Measurements from ENCODE around the gene CCNL2.

DNA sequence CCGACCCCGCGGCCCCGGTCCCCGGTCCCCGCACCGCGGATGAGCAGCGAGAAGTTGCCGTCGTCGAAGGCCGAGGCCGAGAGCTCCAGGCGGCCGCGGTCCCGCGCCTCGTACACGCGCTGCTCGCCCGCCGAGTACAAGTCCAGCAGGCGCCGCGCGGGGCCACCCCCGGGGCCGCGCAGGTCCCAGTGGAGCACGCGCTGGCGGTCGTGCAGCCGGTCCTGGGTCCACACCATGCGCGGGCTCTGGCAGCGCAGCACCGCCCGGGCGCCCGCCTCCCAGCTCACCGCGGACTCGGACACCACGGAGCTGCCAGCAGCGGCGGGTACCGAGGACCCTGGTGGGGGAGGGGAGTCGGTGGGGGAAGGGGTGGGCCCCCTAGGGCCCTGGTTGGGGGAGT, 43.7 kb downstream of the CCNL2 start:
- TF ChIP-seq SP1 (IDR thresholded peaks at IDR 0.05) (no peak), RXRA (IDR thresholded peaks at IDR 0.05) (no peak), FOXA1 (IDR thresholded peaks at IDR 0.05) (no peak), GABPA (IDR thresholded peaks at IDR 0.05 in 1 of 2, conservative IDR thresholded peaks at IDR 0.05 in 1 of 2) (no peak), YY1 (IDR thresholded peaks at IDR 0.05) (no peak), RAD21 (IDR thresholded peaks at IDR 0.05) (no peak), TAF1 (conservative IDR thresholded peaks at IDR 0.05) (no peak), EGR1 (IDR thresholded peaks at IDR 0.05; ENCODE audit: low read depth in 2 of 2) (no peak)
- TF ChIP-seq, protein P1, sequence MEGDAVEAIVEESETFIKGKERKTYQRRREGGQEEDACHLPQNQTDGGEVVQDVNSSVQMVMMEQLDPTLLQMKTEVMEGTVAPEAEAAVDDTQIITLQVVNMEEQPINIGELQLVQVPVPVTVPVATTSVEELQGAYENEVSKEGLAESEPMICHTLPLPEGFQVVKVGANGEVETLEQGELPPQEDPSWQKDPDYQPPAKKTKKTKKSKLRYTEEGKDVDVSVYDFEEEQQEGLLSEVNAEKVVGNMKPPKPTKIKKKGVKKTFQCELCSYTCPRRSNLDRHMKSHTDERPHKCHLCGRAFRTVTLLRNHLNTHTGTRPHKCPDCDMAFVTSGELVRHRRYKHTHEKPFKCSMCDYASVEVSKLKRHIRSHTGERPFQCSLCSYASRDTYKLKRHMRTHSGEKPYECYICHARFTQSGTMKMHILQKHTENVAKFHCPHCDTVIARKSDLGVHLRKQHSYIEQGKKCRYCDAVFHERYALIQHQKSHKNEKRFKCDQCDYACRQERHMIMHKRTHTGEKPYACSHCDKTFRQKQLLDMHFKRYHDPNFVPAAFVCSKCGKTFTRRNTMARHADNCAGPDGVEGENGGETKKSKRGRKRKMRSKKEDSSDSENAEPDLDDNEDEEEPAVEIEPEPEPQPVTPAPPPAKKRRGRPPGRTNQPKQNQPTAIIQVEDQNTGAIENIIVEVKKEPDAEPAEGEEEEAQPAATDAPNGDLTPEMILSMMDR (IDR thresholded peaks at IDR 0.05; ENCODE audit: low read depth, low read length, missing input control) = no peak
- TF ChIP-seq, protein P2, sequence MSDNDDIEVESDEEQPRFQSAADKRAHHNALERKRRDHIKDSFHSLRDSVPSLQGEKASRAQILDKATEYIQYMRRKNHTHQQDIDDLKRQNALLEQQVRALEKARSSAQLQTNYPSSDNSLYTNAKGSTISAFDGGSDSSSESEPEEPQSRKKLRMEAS (IDR thresholded peaks at IDR 0.05) = no peak
- TF ChIP-seq, protein P3, sequence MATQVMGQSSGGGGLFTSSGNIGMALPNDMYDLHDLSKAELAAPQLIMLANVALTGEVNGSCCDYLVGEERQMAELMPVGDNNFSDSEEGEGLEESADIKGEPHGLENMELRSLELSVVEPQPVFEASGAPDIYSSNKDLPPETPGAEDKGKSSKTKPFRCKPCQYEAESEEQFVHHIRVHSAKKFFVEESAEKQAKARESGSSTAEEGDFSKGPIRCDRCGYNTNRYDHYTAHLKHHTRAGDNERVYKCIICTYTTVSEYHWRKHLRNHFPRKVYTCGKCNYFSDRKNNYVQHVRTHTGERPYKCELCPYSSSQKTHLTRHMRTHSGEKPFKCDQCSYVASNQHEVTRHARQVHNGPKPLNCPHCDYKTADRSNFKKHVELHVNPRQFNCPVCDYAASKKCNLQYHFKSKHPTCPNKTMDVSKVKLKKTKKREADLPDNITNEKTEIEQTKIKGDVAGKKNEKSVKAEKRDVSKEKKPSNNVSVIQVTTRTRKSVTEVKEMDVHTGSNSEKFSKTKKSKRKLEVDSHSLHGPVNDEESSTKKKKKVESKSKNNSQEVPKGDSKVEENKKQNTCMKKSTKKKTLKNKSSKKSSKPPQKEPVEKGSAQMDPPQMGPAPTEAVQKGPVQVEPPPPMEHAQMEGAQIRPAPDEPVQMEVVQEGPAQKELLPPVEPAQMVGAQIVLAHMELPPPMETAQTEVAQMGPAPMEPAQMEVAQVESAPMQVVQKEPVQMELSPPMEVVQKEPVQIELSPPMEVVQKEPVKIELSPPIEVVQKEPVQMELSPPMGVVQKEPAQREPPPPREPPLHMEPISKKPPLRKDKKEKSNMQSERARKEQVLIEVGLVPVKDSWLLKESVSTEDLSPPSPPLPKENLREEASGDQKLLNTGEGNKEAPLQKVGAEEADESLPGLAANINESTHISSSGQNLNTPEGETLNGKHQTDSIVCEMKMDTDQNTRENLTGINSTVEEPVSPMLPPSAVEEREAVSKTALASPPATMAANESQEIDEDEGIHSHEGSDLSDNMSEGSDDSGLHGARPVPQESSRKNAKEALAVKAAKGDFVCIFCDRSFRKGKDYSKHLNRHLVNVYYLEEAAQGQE (IDR thresholded peaks at IDR 0.05) = no peak
- TF ChIP-seq, protein P4, sequence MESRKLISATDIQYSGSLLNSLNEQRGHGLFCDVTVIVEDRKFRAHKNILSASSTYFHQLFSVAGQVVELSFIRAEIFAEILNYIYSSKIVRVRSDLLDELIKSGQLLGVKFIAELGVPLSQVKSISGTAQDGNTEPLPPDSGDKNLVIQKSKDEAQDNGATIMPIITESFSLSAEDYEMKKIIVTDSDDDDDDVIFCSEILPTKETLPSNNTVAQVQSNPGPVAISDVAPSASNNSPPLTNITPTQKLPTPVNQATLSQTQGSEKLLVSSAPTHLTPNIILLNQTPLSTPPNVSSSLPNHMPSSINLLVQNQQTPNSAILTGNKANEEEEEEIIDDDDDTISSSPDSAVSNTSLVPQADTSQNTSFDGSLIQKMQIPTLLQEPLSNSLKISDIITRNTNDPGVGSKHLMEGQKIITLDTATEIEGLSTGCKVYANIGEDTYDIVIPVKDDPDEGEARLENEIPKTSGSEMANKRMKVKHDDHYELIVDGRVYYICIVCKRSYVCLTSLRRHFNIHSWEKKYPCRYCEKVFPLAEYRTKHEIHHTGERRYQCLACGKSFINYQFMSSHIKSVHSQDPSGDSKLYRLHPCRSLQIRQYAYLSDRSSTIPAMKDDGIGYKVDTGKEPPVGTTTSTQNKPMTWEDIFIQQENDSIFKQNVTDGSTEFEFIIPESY (IDR thresholded peaks at IDR 0.05) = no peak
- TF ChIP-seq, protein P5, sequence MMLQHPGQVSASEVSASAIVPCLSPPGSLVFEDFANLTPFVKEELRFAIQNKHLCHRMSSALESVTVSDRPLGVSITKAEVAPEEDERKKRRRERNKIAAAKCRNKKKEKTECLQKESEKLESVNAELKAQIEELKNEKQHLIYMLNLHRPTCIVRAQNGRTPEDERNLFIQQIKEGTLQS (IDR thresholded peaks at IDR 0.05) = no peak
